ENCODE measurements around the gene CACNA1C. TPM values are rescaled to one million over a fixed set of nuclear protein-coding genes. Genes with fewer than 3 reads are reported as not detected.
"Not testable (repeated sequence)": the region's sequence is repeated elsewhere in the genome, so short reads cannot be mapped to it uniquely, and the experiment has no call there.

Gene CACNA1C
- total RNA-seq, 2 experiments from 2014 or later: 0.05 to 0.08 TPM

DNA sequence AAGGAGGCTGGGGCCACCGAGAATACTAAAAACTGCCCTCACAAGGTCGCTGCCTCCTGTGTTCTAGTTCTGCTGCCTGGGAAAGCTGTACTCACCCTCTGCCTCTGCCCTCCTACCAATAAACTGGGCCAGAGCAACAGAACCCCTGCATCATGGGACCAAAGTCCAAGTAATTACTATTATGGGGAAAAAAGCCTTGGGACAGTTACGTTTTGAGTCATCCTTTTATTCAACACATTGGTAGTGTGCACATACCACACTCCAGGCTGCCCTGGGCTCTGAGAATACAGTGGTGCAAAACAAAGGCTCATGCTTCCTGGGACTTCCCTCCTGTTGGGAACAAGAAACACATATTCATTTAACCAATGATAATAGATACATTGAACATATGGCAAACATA lies 49.0 kb downstream of the CACNA1C start:
- no peaks in the 10 kb centered on the region for H3K4me1 ChIP-seq (ENCODE audit: insufficient read depth, low read length)
- H3K27ac ChIP-seq (ENCODE audit: low read depth in 1 of 2, low read length in 2 of 2): no peak overlapping the region
- ChIA-PET CTCF (no interaction called here), POLR2A (no interaction called here)
- H3K36me3 ChIP-seq (ENCODE audit: insufficient read depth, low read length): no peaks in the 10 kb centered on the region
- H3K9me3 Mint-ChIP-seq: no peaks in the 10 kb centered on the region
- H3K9me3 ChIP-seq (ENCODE audit: control insufficient read depth in 1 of 2, insufficient read depth in 1 of 2, low read length in 2 of 2): no peaks in the 10 kb centered on the region
- H3K4me3 ChIP-seq (ENCODE audit: low read length): no peak overlapping the region
- no peak for TF ChIP-seq CTCF (IDR thresholded peaks at IDR 0.05)
- no peaks in the 10 kb centered on the region for H3K27me3 ChIP-seq (ENCODE audit: control insufficient read depth in 1 of 2, insufficient read depth in 2 of 2, low read length in 2 of 2)
- H3K36me3 Mint-ChIP-seq (ENCODE audit: low read depth): no peaks in the 10 kb centered on the region
- ATAC-seq (ENCODE audit: poor library complexity) (no peak), DNase-seq (no peak)
- H3K4me3 Mint-ChIP-seq: no peak overlapping the region
- intact Hi-C loops (cut with DNase I, micrococcal nuclease): no loop called here
- H3K27ac Mint-ChIP-seq: no peak overlapping the region
- H3K27me3 Mint-ChIP-seq: no peaks in the 10 kb centered on the region
- H3K4me1 Mint-ChIP-seq (ENCODE audit: low read depth): no peaks in the 10 kb centered on the region

DNA sequence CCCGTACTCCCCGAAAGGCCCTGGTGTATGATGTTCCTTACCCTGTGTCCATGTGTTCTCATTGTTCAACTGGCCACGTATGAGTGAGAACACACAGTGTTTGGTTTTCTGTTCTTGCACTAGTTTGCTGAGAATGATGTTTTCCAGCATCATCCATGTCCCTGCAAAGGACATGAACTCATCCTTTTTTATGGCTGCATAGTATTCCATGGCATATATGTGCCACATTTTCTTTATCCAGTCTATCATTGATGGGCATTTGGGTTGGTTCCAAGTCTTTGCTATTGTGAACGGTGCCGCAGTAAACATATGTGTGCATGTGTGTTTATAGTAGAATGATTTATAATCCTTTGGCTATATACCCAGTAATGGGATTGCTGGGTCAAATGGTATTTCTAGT lies 49.9 kb downstream of the CACNA1C start:
- H3K27me3 ChIP-seq (ENCODE audit: control insufficient read depth in 1 of 2, insufficient read depth in 2 of 2, low read length in 2 of 2); H3K9me3 Mint-ChIP-seq; DNase-seq; H3K4me1 Mint-ChIP-seq (ENCODE audit: low read depth); H3K4me3 Mint-ChIP-seq; H3K27ac Mint-ChIP-seq; H3K36me3 Mint-ChIP-seq (ENCODE audit: low read depth); intact Hi-C loops (cut with DNase I, micrococcal nuclease); H3K9me3 ChIP-seq (ENCODE audit: control insufficient read depth in 1 of 2, insufficient read depth in 1 of 2, low read length in 2 of 2); H3K36me3 ChIP-seq (ENCODE audit: insufficient read depth, low read length); CTCF ChIA-PET; H3K27me3 Mint-ChIP-seq; ATAC-seq (ENCODE audit: poor library complexity); H3K27ac ChIP-seq (ENCODE audit: low read depth in 1 of 2, low read length in 2 of 2); POLR2A ChIA-PET; H3K4me1 ChIP-seq (ENCODE audit: insufficient read depth, low read length); H3K4me3 ChIP-seq (ENCODE audit: low read length): not testable (repeated sequence)

- intact Hi-C loops (cut with DNase I, micrococcal nuclease): not testable (repeated sequence)
Measured at GRCh38 chr12:2105387-2105786, 52.6 kb downstream of the CACNA1C start.

DNA sequence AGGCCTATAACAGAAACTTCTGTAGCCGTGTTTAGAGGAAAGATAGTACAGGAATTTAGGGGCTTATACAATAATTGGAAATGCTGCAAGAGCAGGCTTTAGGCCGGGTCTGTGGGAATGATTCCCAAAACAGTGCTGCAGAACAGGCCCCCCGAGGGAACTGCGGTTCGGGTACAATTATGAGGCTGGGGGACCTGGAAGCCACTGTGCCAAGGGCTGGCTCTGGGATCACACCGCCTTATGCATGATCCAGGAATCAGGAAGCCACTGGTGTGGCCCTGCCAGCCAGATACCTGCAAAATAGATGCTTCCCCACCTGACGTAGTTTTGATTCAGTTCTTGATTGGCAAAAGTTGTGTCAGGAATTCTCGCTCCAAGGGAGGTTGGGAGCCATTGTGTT lies 55.4 kb downstream of the CACNA1C start:
- no peak for TF ChIP-seq CTCF (IDR thresholded peaks at IDR 0.05)
- Mint-ChIP-seq H3K27ac (no peak overlapping the region), H3K4me3 (no peak overlapping the region), H3K36me3 (ENCODE audit: low read depth) (no peaks in the 10 kb centered on the region), H3K4me1 (ENCODE audit: low read depth) (no peaks in the 10 kb centered on the region), H3K9me3 (no peaks in the 10 kb centered on the region), H3K27me3 (peaks cover 3% of the 10 kb centered on the region)
- Histone ChIP-seq H3K27ac (ENCODE audit: low read depth in 1 of 2, low read length in 2 of 2) (no peak overlapping the region), H3K9me3 (ENCODE audit: control insufficient read depth in 1 of 2, insufficient read depth in 1 of 2, low read length in 2 of 2) (no peaks in the 10 kb centered on the region), H3K36me3 (ENCODE audit: insufficient read depth, low read length) (no peaks in the 10 kb centered on the region), H3K27me3 (ENCODE audit: control insufficient read depth in 1 of 2, insufficient read depth in 2 of 2, low read length in 2 of 2) (no peaks in the 10 kb centered on the region), H3K4me1 (ENCODE audit: insufficient read depth, low read length) (no peaks in the 10 kb centered on the region), H3K4me3 (ENCODE audit: low read length) (no peak overlapping the region)
- ChIA-PET POLR2A (no interaction called here), CTCF (no interaction called here)
- ATAC-seq (ENCODE audit: poor library complexity) (no peak), DNase-seq (no peak)
- intact Hi-C loops (cut with DNase I, micrococcal nuclease): no loop called here

More at GRCh38 chr12:2105387-2105786, 52.6 kb downstream of the CACNA1C start:
- H3K9me3 Mint-ChIP-seq; H3K4me1 ChIP-seq (ENCODE audit: insufficient read depth, low read length); H3K27ac Mint-ChIP-seq; DNase-seq; POLR2A ChIA-PET; H3K27me3 ChIP-seq (ENCODE audit: control insufficient read depth in 1 of 2, insufficient read depth in 2 of 2, low read length in 2 of 2); H3K9me3 ChIP-seq (ENCODE audit: control insufficient read depth in 1 of 2, insufficient read depth in 1 of 2, low read length in 2 of 2); H3K27ac ChIP-seq (ENCODE audit: low read depth in 1 of 2, low read length in 2 of 2); H3K4me3 Mint-ChIP-seq; H3K36me3 ChIP-seq (ENCODE audit: insufficient read depth, low read length); H3K4me3 ChIP-seq (ENCODE audit: low read length); H3K27me3 Mint-ChIP-seq; CTCF ChIA-PET; H3K36me3 Mint-ChIP-seq (ENCODE audit: low read depth); H3K4me1 Mint-ChIP-seq (ENCODE audit: low read depth); ATAC-seq (ENCODE audit: poor library complexity): not testable (repeated sequence)

All from CD4-positive, alpha-beta T cell (primary cell).